GM21737 (cell line): Measurements from ENCODE around the gene SORL1.

Source experiments
- ATAC-seq: cut with Tn5 transposase; IDR thresholded peaks from one replicate; pipeline ENCODE4 v1.9.1; 2021; ENCODE audit warnings: mild to moderate bottlenecking, moderate library complexity; ENCODE audit not compliant: unreplicated experiment

The SORL1 gene

GRCh38 chr11:121581607-121582006 is 129.5 kb downstream of the SORL1 start:
- no peak for ATAC-seq

- no peak for ATAC-seq
Observed at GRCh38 chr11:121582296-121582695, 130.2 kb downstream of the SORL1 start.

- ATAC-seq = no peak
Observed at GRCh38 chr11:121583825-121584224, 131.7 kb downstream of the SORL1 start.

- ATAC-seq = no peak
Observed at GRCh38 chr11:121586750-121587149, 134.6 kb downstream of the SORL1 start.

GRCh38 chr11:121587182-121587581 is 135.1 kb downstream of the SORL1 start:
- ATAC-seq = no peak

GRCh38 chr11:121588747-121589146 is 136.6 kb downstream of the SORL1 start:
- ATAC-seq = no peak

- ATAC-seq = peak; percentile 72
Observed at GRCh38 chr11:121589946-121590537, 137.9 kb downstream of the SORL1 start.

GRCh38 chr11:121590772-121591404 is 138.8 kb downstream of the SORL1 start:
- peak; percentile 11 for ATAC-seq

GRCh38 chr11:121591405-121592033 is 139.4 kb downstream of the SORL1 start:
- ATAC-seq = no peak

GRCh38 chr11:121592708-121593107 is 140.6 kb downstream of the SORL1 start:
- no peak for ATAC-seq

GRCh38 chr11:121595717-121596161 is 143.6 kb downstream of the SORL1 start:
- no peak for ATAC-seq

GRCh38 chr11:121596195-121597155 is 144.4 kb downstream of the SORL1 start:
- no peak for ATAC-seq

- no peak for ATAC-seq
Observed at GRCh38 chr11:121603316-121603715, 151.2 kb downstream of the SORL1 start.

GRCh38 chr11:121604152-121604551 is 152.0 kb downstream of the SORL1 start:
- ATAC-seq = no peak

- no peak for ATAC-seq
Observed at GRCh38 chr11:121606354-121606753, 154.2 kb downstream of the SORL1 start.

GRCh38 chr11:121607341-121607740 is 155.2 kb downstream of the SORL1 start:
- no peak for ATAC-seq

- no peak for ATAC-seq
Observed at GRCh38 chr11:121608545-121609098, 156.5 kb downstream of the SORL1 start.

- ATAC-seq = no peak
Observed at GRCh38 chr11:121610706-121611105, 158.6 kb downstream of the SORL1 start.

- no peak for ATAC-seq
Observed at GRCh38 chr11:121611242-121611641, 159.1 kb downstream of the SORL1 start.

- ATAC-seq = no peak
Observed at GRCh38 chr11:121613724-121614123, 161.6 kb downstream of the SORL1 start.
